ENCODE measurements around the gene ZNF532. TPM values are rescaled to one million over a fixed set of nuclear protein-coding genes. Genes with fewer than 3 reads are reported as not detected.

The ZNF532 gene
- polyA plus RNA-seq, 1 experiment: 75.3 TPM

GRCh38 chr18:58900015-58900649 is 35.5 kb downstream of the ZNF532 start:
- no peak for DNase-seq (ENCODE audit: low read depth)
- Histone ChIP-seq H3K27me3 (ENCODE audit: control insufficient read depth, insufficient read depth, low read length) (no peaks in the 10 kb centered on the region), H3K36me3 (ENCODE audit: control insufficient read depth, insufficient read depth, low read length) (peaks cover 12% of the 10 kb centered on the region), H3K4me3 (ENCODE audit: low read depth, low read length) (no peak overlapping the region)
- ChIA-PET CTCF (no interaction called here), POLR2A (no interaction called here)
- no peak for TF ChIP-seq CTCF (IDR thresholded peaks at IDR 0.05; ENCODE audit: insufficient read depth, low read depth, low read length)

DNA sequence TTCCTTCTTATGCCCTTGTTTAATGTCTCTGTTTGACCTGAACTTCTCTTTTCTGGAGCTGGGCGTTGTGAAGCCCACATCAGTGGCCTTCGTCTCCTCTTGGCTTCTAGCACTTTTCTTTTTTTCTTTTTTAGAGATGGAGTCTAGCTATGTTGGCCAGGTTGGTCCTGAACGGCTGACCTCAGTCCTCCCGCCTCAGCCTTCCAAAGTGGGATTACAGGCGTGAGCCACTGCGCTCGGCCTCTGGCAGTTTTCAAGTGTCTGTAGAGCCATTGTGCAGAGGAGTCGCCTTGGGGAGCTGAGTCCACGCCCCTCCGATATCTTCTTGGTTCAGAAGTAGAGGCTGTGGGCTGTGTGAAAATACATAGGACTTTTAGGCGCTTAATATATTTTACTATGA is 36.5 kb downstream of the ZNF532 start:
- DNase-seq (ENCODE audit: low read depth): no peak
- H3K27me3 ChIP-seq (ENCODE audit: control insufficient read depth, insufficient read depth, low read length): no peaks in the 10 kb centered on the region
- peaks cover 12% of the 10 kb centered on the region for H3K36me3 ChIP-seq (ENCODE audit: control insufficient read depth, insufficient read depth, low read length)
- no peak overlapping the region for H3K4me3 ChIP-seq (ENCODE audit: low read depth, low read length)
- POLR2A ChIA-PET: no interaction called here
- CTCF ChIA-PET: no interaction called here
- no peak for TF ChIP-seq CTCF (IDR thresholded peaks at IDR 0.05; ENCODE audit: insufficient read depth, low read depth, low read length)

GRCh38 chr18:58901783-58902182 is 37.1 kb downstream of the ZNF532 start:
- ChIA-PET CTCF (no interaction called here), POLR2A (no interaction called here)
- no peak for DNase-seq (ENCODE audit: low read depth)
- TF ChIP-seq CTCF (IDR thresholded peaks at IDR 0.05; ENCODE audit: insufficient read depth, low read depth, low read length): no peak
- H3K36me3 ChIP-seq (ENCODE audit: control insufficient read depth, insufficient read depth, low read length): peaks cover 12% of the 10 kb centered on the region
- no peaks in the 10 kb centered on the region for H3K27me3 ChIP-seq (ENCODE audit: control insufficient read depth, insufficient read depth, low read length)
- H3K4me3 ChIP-seq (ENCODE audit: low read depth, low read length): no peak overlapping the region

DNA sequence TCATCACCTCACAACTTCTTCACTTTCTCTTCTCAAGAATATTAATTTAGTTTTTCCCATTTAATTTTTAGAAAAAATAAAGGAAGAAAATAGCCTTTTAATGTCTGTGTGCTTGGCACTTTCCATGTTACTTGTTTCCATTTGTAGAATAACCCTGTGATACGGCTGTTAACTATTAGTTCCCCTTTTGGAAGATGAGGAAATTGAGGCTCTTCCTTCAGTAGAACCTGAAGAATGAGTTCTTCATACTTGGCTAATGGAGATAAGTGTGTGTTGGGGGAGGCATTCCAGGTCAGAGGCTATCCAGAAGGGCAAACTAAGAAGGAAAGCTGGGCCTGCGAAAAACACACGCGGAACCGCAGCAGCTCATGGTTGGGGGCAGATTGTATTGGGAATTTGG is 38.3 kb downstream of the ZNF532 start:
- no peak for TF ChIP-seq CTCF (IDR thresholded peaks at IDR 0.05; ENCODE audit: insufficient read depth, low read depth, low read length)
- no peak for DNase-seq (ENCODE audit: low read depth)
- H3K27me3 ChIP-seq (ENCODE audit: control insufficient read depth, insufficient read depth, low read length): no peaks in the 10 kb centered on the region
- no peak overlapping the region for H3K4me3 ChIP-seq (ENCODE audit: low read depth, low read length)
- H3K36me3 ChIP-seq (ENCODE audit: control insufficient read depth, insufficient read depth, low read length): peaks cover 12% of the 10 kb centered on the region
- CTCF ChIA-PET: interaction anchor here (0.9 kb wide), 1 partner anchor 18 kb away, joined by 4 read pairs; no protein-coding TSS in a partner anchor
- POLR2A ChIA-PET: no interaction called here

DNA sequence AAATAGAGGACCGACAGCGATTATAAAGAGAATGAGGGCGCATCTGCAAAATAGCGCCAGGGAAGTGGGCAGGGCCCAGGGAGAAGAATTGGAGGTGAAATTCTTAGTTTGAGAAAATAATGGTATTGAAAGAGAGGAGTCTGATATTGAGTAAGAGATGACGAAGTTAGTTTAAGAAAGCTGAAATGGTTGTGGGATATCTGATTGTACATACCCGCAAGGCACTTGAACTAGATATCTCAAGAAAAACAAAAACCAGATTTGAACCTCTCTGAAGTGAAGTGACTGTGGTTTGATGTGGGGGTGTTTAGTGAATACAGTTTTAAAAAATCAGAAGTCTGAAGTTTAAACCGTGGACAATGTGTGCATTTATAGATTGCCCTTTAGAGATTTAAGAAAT is 38.9 kb downstream of the ZNF532 start:
- H3K36me3 ChIP-seq (ENCODE audit: control insufficient read depth, insufficient read depth, low read length): peaks cover 10% of the 10 kb centered on the region
- ChIA-PET POLR2A (no interaction called here), CTCF (interaction anchor here (0.9 kb wide), 1 partner anchor 18 kb away, joined by 4 read pairs; no protein-coding TSS in a partner anchor)
- no peak for DNase-seq (ENCODE audit: low read depth)
- H3K27me3 ChIP-seq (ENCODE audit: control insufficient read depth, insufficient read depth, low read length): no peaks in the 10 kb centered on the region
- H3K4me3 ChIP-seq (ENCODE audit: low read depth, low read length): no peak overlapping the region
- no peak for TF ChIP-seq CTCF (IDR thresholded peaks at IDR 0.05; ENCODE audit: insufficient read depth, low read depth, low read length)
